Smooth muscle cell of the brain vasculature (primary cell): ENCODE data around the gene GPS2.
A peak's percentile ranks its signal among the peaks of the same experiment; 100 is the strongest.
"Not testable (repeated sequence)": the region's sequence is repeated elsewhere in the genome, so short reads cannot be mapped to it uniquely, and the experiment has no call there.

Experiments
- DNase-seq: peaks from one replicate; pipeline ENCODE4 v3.0.0-alpha.2; 2012; ENCODE audit warnings: low read depth, low spot score

The GPS2 gene

DNA sequence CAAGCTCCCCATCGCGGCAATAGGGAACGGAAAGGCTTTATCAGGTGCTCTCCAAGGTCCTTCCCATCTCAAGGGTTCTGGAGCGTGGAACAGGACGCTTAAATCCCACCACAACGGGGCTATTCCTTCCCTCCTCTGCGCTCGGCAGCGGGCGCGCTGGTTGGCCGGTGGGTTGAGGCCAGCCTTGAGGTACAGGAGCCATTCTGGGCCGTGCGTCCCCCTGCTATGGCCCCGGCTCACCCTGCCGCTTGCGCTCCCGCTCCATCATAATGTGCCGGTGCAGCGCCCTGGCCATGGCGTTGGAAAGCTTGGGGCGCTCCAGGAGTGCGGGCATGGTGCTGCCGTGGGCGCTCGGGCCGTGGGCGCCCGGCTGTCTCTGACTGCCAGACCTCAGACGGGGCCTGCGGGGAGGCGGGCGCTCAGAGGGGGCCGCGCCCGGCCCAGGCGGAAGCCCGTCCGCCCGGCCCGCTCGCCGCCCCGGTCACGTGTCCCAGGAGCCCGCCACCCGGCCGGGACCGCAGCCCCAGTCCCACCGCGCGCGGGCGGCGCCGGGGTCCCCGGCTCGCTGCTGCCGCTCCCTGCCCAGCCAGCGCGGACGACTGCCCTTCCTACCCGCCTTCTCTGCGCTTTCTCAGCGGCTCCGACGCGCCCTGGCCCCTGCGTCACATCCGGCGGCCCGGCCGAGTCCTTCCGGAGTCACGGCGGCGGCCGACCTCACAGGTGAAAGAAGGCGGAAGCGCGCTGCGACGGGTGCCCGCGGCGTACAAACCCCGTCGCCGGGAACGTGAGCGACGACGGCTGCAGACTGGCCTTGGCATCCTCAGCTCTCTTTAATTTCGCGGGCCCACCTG, at the start of gene GPS2:
Gene GPS2 (minus strand): TSS at position 642 of the 851 bp plus-strand sequence. CDS start 308 bp downstream, at position 334.
- no peak for DNase-seq

GRCh38 chr17:7363311-7363710, 48.2 kb upstream of the GPS2 start:
- DNase-seq, result no peak

- DNase-seq, result no peak
Measured at GRCh38 chr17:7361906-7362305, 46.7 kb upstream of the GPS2 start.

GRCh38 chr17:7357381-7357780, 42.2 kb upstream of the GPS2 start:
- DNase-seq, result no peak

DNA sequence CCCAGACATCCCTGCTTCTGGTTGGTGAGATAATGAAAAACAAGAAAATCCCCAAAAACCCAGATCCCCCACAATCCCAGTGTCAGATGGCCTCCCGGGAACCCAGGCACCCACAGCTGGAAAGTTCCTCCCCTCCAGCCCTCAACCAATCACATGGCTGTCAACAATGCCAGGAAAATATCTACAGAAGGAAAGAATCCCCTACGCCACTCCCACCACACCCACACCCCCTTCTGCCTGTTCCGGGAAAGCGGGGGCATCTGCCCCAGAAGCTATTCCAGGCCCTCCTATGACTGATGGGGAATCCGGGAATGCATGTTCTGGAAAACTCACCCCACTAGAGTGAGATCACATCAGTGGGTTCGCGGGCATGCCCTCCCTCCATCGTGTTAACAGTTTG, 41.6 kb upstream of the GPS2 start:
- DNase-seq, result no peak

DNA sequence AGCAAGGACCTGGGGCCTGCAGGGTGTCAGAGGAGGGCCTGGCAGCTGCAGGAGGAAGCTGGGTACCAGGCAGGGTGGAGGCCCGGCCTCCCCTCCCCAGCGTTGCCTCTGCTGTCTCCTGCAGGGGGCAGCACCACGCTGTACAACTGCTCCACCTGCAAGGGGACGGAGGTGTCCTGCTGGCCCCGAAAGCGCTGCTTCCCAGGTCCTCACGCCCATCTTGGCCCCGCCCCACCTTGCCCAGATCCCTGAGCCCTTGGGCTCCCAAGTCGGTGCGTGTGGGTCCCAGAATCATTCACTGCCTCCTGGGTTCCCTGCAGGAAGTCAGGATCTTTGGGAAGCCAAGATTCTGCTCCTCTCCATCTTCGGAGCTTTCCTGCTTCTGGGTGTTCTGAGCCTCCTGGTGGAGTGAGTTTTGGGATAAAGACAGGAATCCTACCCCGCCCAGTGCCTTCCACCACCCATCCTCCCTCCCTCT, 41.0 kb upstream of the GPS2 start:
- no peak for DNase-seq

DNA sequence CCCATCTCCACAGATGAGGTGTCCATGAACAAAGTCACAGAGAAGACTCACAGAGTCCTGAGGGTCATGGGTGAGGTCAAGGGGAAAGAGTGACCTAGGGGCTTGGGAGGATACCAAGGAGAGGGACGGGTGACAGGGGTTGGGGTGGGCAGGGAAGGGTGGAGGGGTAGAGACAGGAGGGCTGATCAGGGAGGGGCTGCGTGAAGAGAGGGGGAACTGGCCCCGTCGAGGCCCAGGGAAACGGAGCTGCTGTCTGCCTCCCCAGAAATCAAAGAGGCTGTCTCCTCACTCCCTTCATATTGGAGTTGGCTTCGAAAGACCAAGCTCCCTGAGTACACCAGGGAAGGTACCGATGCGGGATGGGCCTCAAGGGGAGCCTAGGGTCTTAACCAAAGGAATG, 40.4 kb upstream of the GPS2 start:
- DNase-seq, result no peak

DNA sequence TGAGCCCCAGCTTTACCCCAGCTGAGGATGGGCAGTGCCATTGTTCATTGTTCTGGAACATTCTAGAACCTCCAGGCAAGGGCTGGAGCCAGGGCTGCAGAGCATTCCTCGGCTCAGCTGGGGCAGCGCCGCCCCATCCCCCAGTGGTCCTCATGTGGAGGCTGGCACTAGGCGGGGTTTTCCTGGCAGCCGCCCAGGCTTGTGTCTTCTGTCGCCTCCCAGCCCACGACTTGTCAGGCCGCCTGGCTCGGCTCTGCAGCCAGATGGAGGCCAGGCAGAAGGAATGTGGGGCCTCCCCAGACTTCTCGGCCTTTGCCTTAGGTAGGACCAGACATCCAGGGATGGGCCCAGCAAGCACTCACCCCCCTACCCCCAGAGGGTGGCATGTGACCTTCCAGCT, 39.9 kb upstream of the GPS2 start, which contains the start of gene TMEM95:
Gene TMEM95 (plus strand): TSS at position 104 of the 400 bp plus-strand sequence. CDS start 49 bp downstream, at position 153.
- DNase-seq, result no peak

GRCh38 chr17:7354262-7354843, 39.2 kb upstream of the GPS2 start:
- no peak for DNase-seq

DNA sequence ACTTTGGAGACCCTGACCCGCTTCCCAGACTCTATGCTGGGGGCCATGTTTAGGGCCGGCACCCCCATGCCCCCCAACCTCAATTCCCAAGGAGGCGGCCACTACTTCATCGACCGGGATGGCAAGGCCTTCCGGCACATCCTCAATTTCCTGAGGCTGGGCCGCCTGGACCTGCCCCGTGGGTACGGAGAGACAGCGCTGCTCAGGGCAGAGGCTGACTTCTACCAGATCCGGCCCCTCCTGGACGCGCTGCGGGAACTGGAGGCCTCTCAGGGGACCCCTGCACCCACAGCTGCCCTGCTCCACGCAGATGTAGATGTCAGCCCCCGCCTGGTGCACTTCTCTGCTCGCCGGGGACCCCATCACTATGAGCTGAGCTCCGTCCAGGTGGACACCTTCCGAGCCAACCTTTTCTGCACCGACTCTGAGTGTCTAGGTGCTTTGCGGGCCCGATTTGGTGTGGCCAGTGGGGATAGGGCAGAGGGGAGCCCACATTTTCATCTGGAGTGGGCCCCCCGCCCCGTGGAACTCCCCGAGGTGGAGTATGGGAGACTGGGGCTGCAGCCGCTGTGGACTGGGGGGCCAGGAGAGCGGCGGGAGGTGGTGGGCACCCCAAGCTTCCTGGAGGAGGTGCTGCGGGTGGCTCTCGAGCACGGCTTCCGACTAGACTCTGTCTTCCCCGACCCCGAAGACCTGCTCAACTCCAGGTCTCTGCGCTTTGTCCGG, 37.9 kb upstream of the GPS2 start:
- DNase-seq, result no peak

DNA sequence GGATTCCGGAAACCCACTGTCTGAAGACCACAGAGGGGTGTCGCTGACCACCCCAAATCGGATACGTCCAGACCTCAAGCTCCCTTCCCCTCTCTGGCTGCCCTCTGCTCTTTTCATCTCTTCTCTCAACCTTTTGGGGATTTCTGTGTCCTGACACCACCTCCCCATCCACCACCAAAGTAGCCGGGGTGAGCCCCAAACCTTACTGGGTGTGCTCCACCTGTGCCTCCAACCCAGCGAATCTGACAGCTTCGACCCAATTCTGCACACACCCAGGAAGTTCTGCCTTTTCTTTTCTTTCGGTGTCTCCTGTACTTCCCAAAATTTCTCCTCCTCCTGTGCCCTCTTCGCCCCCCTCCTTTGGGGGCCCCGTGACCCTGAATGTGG, 37.3 kb upstream of the GPS2 start:
- no peak for DNase-seq

DNA sequence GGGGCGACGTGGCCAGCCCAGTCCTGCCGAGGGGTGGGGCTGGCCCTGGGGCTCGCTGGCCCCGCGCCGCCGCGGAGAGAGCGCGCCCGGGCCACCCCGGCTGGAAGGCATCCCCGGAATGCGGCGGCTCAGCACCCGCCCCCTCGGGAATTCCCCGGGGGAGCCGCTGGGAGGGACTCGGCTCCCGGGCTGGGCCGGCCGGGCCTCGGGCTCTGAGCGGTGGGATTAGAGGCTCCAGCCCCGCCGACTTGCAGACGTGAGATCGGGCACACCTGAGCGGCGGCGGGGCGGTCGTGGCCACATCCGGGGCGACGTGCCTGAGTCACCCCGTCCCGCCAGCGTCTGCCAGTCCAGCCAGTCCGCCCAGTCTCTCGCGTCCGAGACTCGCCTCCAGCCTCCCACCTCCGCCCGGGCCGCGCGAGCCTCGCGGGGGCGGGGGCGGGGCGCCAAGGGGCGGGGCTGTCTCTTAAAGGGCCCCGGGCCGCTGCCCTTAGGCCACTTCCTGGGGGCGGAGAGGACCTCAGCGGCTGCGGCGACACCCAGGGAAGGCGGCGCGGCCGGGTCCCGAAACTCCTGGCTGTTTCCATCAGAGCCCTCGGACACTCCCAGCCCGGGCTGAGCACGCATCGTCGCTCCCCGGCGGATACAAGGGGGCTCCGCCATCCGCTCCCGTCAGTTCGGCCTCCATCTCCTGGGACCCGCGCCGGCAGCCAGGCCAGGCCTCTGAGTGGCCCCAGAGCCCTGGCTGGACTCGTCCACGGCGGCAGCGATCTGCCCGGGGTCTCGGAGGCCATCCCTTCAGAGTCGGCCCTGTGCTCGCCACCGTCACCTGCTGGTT, 36.7 kb upstream of the GPS2 start, which contains the start of gene KCTD11:
Gene KCTD11 (plus strand): TSS at position 498 of the 838 bp plus-strand sequence.
- peak; percentile 37 for DNase-seq

DNA sequence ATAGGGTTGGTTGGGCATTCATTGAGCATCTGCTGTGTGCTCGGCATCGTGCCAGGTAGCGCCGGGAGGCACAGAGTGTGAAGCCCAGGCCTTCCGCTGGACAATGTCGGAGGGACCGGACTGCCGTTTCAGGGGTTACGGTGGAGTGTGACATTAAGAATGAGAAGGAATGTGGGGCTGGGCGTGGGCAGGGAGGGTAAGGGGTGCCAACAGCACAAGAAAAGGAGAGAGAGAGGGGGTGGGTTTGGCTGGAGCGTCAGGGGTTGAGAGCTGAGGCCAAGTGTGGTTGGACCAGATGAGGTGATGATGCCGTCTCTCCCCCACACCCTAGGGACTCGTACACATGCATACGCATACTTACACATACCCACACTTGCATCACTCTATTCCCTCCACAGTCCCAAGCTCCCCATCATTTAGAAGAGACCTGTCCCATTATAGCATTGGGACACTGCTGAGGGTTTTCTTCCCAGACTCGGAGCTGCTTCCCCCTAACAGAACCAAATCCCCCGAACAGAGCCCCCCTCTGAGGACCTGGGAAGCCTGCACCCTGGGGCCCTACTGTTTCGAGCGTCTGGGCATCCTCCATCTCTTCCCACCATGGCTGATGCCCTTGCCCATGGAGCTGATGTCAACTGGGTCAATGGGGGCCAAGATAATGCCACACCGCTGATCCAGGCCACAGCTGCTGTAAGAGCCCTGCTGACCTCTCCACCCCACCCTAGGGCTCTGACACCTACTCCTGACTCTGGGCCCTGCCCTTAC, 33.5 kb upstream of the GPS2 start:
- DNase-seq, result no peak

DNA sequence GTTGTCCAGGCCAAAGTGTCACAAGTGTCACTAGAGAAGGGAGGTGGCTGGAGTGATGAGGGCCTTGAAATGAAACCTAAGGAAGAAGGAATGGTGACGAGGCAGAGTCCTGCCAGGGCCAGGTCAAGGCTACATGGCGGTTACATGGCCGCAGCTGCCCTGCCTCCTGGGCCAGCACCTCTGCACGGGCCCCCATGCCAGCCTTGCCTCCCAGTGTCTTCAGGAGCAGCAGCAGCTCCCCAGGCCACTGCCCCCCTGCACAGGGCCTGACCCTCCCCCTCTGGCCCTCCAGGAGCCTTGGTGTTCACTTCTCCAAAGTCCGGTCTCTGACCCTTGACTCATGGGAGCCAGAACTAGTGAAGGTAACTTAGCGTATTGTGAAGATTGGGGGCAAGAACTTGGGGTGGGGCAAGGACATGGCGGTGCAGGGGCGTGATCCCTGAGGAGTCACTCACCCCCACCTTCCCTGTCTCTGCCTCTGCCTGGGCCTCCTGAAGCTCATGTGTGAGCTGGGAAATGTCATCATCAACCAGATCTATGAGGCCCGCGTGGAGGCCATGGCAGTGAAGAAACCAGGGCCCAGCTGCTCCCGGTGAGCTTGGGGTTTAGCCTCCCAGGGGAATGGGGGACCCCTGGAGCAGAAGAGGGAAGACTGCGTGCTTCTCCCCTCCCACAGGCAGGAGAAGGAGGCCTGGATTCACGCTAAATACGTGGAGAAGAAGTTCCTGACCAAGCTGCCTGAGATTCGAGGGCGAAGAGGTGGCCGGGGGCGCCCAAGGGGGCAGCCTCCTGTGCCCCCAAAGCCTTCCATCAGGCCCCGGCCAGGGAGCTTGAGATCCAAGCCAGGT, 32.7 kb upstream of the GPS2 start:
- no peak for DNase-seq

GRCh38 chr17:7346761-7347614, 31.8 kb upstream of the GPS2 start:
- DNase-seq, result no peak

DNA sequence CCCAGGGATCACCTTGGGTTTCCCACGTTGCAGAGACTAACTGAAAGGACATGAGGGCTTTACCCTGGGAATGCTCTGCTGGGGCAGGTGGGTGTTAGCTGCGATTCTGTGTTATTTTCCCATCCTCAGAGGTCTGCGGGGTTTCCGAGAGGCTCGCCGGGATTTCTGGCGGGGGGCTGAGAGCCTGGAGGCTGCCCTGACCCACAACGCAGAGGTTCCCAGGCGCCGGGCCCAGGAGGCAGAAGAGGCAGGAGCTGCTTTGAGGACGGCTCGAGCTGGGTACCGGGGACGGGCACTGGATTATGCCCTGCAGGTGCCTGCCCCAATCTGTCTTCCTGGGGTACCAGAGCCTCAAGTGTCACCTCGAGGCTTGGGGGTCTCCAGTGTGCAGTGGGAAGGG, 28.1 kb upstream of the GPS2 start:
- no peak for DNase-seq

DNA sequence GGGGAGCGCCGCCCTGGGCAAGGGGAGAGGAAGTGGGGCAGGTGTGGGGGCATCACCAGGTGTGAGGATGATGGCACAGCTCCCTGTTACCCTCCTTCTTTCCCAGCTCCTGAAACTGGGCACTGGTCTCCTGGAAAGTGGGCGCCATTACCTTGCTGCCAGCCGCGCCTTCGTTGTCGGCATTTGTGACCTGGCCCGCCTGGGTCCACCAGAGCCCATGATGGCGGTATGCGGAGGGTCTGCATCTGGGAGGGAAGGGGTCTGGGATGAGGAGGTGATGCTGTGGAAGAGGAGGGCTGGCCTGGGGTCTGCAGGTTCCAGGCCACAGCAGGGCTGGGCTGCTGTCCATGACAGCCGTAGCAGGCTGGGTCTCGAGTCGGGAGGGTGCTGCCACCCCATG, 26.7 kb upstream of the GPS2 start:
- no peak for DNase-seq

GRCh38 chr17:7340179-7340578, 25.0 kb upstream of the GPS2 start:
- no peak for DNase-seq

- DNase-seq, result not testable (repeated sequence)
Measured at GRCh38 chr17:7337600-7337999, 22.4 kb upstream of the GPS2 start.
